ENCODE results near the gene ANTXRL.
"Not testable (repeated sequence)": the region's sequence is repeated elsewhere in the genome, so short reads cannot be mapped to it uniquely, and the experiment has no call there.

ANTXRL gene

DNA sequence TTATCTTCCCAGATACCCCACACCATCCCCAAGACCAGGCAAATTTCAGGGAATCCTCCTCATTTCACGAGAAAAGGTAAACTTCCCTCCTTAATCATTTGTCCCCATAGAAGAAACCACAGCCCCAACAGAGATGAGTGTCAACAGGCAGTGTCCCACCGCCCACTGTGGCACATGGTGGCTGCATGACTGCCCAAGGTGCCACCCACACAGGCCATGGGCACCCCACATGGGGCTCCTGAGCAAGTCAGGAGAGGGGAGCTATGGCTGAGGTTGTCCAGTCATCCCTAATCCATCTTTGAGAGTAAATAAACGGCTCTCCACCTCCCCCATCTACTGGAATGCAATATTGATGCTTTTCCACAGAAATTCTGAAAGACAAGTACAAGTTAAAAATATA is 44.1 kb downstream of the ANTXRL start:
- DNase-seq (ENCODE audit: low read depth in 2 of 2) = no peak

DNA sequence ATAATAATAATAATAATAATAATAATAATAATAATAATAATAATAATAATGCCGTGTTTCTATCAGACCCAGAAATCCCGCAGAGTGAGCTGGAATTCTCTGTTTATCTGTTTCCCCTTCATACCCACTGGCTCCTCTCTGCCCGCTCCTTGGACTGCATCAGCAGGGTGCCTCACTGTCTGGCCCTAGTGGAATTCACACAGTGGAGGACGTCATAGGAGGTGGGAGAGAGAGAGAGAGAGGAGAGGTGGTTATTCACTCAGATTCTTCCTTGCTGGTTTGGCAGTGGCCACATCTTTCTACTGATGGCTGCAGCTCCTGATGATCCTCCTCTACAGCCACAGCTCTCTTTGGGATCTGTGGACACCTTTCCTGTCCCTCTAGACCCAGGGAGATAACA is 78.7 kb downstream of the ANTXRL start:
- DNase-seq (ENCODE audit: low read depth in 2 of 2) = not testable (repeated sequence)

DNA sequence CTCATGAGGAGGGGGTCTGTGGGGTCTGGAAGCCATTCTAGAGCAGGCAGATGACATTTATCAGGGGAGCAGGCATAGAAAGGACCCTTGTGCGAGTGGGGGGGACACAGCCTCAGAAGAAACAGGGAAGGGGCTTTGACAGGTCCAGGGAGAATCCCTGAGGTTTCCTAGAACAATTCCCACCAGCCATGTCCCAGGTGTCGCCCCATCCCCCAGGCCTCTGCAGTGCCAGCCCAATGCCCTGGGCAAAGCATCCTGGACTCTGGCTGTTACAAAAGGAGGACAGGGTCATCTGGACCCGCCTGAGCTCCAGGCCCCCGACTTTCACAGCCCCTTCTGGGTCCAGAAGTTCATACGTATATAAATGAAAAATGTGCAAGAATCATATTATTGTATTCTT is 80.4 kb downstream of the ANTXRL start:
- not testable (repeated sequence) for DNase-seq (ENCODE audit: low read depth in 2 of 2)

DNA sequence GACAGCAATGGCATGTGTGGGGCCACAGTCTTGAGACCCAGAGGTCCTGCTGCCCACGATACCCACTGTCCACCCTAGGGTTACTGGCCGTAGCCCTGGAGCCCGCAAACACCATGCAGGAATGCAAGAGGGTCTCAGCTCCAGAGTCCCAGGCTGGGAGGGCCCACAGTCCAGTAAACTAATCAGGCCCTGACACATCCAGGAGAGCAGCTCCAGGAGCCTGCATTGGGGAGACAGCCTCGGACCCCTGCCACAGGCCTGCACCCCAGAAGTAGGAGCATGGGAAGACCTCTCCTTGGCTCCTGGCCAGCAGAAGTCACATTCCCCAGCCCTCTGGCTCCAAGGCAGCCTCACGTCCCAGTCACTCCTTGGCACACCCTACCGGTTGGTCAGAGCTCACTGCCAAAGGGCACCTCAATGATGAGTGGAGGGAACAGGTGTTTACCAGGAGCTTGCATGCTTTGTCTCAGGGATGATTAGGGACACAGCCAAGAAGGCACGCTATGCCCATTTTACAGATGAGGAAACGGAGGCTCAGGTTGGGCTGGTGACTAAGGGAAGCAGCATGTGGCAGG is 81.0 kb downstream of the ANTXRL start:
- DNase-seq (ENCODE audit: low read depth in 2 of 2) = not testable (repeated sequence)

DNA sequence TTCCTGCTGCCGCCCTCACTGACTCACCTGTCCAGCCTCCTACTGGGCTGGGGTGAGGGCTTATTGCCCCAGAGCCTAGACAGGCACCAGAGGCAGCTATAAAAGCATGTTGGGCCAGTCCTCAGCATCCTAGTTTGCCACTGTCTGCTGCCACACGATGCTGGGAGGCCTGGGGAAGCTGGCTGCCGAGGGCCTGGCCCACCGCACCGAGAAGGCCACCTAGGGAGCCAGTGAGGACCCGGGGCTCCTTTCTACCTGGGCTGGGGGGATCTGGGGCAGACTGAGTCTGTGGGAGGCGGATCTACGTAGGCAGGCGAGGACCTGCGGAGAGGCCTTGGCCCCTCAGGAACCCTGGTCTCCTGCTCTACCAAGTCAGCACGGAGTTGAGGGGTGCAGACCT is 82.2 kb downstream of the ANTXRL start:
- not testable (repeated sequence) for DNase-seq (ENCODE audit: low read depth in 2 of 2)

DNA sequence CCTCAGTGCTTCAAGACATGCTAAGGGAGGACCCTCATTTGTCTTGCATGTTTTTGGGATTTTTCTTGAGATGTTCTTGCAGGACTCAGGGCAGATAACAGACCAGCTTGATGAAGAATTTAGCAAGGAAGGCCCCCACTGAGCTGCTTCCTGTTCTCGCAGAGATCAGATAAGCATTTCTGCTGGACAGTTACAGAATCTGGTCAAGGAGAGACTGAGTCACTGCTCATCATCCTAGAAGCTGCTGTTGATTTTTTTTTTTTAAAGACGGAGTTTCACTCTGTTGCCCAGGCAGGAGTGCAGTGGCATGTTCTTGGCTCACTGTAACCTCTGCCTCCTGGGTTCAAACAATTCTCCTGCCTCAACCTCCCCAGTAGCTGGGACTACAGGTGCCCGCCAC is 87.6 kb downstream of the ANTXRL start:
- DNase-seq (ENCODE audit: low read depth in 2 of 2) = not testable (repeated sequence)

DNA sequence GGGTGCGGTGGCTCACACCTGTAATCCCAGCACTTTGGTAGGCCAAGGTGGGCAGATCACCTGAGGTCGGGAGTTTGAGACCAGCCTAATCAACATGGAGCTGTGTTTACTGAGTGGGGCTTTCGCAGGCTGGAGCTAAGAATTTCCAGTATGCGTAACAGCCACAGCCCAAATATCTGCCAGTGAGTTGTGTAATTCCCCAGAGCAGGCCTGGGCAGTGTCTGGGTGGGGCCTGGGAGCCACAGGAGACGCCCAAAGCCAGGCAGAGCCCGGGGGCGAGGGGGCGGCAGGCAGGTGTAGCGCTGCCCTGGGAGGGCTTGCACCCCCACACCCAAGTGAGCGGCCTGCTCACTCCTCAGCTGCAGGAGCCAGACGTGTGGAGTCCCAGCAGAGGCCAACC is 88.6 kb downstream of the ANTXRL start, which contains the start of gene ANXA8L1:
TSS of gene ANXA8L1 (plus strand) at position 371 of the 400 bp plus-strand sequence. CDS start 76 bp downstream, outside the sequence.
- not testable (repeated sequence) for DNase-seq (ENCODE audit: low read depth in 2 of 2)

DNA sequence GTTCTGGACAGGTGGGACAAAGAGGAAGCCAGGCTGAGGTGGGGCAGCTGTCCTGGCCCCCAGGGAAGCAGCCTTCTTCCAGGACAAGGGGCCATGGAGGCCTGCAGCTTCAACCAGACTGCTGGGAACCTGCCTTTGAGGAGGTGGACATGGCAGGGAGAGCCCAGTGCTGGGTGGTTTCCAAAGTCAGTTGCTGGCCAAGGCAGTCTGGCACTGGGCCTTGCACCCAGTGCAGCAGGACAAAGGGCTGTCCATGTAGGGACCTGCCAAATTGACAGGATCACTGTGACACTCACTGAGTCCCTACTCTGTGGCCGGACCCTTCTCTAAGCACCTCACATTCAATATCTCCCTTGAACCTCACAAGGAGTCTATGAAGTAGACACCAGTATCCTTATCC is 90.2 kb downstream of the ANTXRL start:
- not testable (repeated sequence) for DNase-seq (ENCODE audit: low read depth in 2 of 2)

DNA sequence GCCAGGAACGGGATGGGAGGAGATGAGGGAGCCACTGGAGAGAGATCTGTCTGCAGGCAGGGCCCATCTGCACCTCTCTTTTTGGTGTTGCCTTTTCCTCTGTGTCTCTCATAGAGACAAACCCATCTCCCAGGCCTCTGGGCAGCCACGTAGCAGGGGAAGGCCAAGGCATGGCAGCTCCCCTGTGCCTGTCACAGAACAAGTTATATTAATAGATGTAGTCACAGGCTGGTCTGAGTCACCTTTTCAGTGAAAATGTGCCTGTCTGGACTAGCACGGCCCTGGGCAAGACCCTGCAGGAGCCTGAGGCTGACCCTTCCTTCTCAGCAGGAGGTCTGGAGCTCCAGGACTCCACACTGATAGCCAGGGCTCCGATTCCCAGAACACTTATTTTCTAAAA is 90.9 kb downstream of the ANTXRL start:
- DNase-seq (ENCODE audit: low read depth in 2 of 2) = not testable (repeated sequence)

DNA sequence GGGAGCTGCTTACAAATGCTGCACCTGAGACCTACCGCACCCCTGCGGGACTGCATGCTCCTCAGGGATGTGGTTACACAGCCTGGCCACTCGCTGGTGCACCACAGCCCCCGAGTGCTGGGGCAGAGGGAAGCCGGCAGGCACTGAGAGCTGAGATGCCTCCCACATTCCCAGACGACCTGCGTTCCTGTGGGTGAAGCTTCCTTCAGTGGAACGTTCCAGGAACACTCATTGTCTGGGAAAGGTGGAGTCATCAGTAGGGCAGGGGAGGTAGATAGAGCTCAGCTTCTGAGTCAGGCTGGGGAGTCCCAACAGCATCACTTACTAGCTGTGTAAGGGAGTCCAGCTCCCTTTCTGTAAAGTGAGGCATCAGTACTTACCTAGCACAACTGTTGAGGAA is 91.3 kb downstream of the ANTXRL start:
- DNase-seq (ENCODE audit: low read depth in 2 of 2) = not testable (repeated sequence)

DNA sequence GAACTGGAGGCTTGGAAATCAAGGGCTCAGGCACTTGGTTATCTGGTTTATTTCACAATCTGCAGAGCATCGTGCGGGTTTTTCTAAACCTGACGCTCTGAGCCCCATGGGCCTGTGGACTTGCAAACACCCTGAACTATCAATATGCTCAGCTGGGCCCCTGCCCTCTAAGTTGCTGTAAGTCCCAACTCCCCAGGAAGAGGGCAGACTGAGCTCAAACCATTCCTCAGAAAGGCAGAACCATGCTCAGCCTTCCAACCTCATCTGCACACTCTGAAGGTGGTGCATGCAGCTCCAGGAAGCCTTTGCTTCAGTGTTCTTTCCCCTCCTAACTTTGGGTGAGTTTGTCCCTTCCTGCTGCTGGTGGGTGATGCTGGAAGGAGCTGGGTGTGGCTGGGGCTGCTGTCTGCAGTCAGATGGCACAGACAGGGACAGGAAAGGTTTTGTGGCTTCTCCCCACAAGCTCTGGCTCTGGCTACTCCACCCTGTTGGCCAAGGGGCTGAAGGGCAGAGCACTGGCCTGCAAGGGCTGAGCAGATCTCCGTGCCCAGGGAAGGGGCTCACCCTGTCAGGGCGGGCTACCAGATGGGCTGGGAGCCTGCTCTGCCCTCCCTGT is 92.5 kb downstream of the ANTXRL start:
- not testable (repeated sequence) for DNase-seq (ENCODE audit: low read depth in 2 of 2)

Measured in stimulated activated CD4-positive, alpha-beta T cell treated with anti-CD3 and anti-CD28 coated beads, Interleukin-1b, Interleukin-23, amount 100 ng/mL, for 4 hours (primary cell).